Keratinocyte (primary cell): Measurements from ENCODE around the gene DNAH8. TPM values are rescaled to one million over a fixed set of nuclear protein-coding genes. Genes with fewer than 3 reads are reported as not detected.

Experiments
- DNase-seq: peaks from one replicate; pipeline ENCODE4 v3.0.0-alpha.2; 2011; ENCODE audit warnings: low read depth, missing footprints, low spot score
- FAIRE-seq: peaks from 2 replicates; lab custom pipeline; 2011; peaks lifted over from hg19 to GRCh38; lab: Jason Lieb, UNC
- H2AFZ ChIP-seq: 2 replicates; pipeline ENCODE4 v1.6.0; 2012; ENCODE audit warnings: low read length, control low read depth, inconsistent platforms; ENCODE audit not compliant: control insufficient read depth
- H3K27ac ChIP-seq: 2 replicates; pipeline ENCODE4 v1.5.1; 2011; ENCODE audit warnings: low read length; ENCODE audit not compliant: control insufficient read depth, insufficient read depth
- H3K27me3 ChIP-seq: 3 replicates; pipeline ENCODE4 v1.6.0; 2011; ENCODE audit warnings: low read length; ENCODE audit not compliant: control insufficient read depth, insufficient read depth; ENCODE audit errors: extremely low read depth
- H3K36me3 ChIP-seq, 2 experiments: 2 replicates in 1 of 2; 3 replicates in 1 of 2; pipeline ENCODE4 v1.5.1; 2011; ENCODE audit warnings: low read length in 2 of 2, mild to moderate bottlenecking in 1 of 2; ENCODE audit not compliant: control insufficient read depth in 2 of 2, insufficient read depth in 2 of 2; ENCODE audit errors: extremely low read depth in 1 of 2
- H3K4me1 ChIP-seq: 3 replicates; pipeline ENCODE4 v1.5.1; 2011; ENCODE audit warnings: low read length; ENCODE audit not compliant: control insufficient read depth, insufficient read depth; ENCODE audit errors: extremely low read depth
- H3K4me2 ChIP-seq: 3 replicates; pipeline ENCODE4 v1.6.0; 2011; ENCODE audit warnings: low read depth, low read length; ENCODE audit not compliant: control insufficient read depth, insufficient read depth; ENCODE audit errors: extremely low read depth
- H3K4me3 ChIP-seq, 3 experiments: fragments of 200-600 bp in 1 of 3; sonication (generic) in 1 of 3; 2 replicates in 2 of 3; 3 replicates in 1 of 3; pipeline ENCODE4 v1.5.1; 2011 to 2016; ENCODE audit warnings: low read length in 3 of 3, mild to moderate bottlenecking in 3 of 3, control low read depth in 2 of 3, inconsistent platforms in 1 of 3, low read depth in 1 of 3, mixed read lengths in 1 of 3, mixed run types in 1 of 3, moderate library complexity in 1 of 3; ENCODE audit not compliant: control insufficient read depth in 2 of 3, insufficient read depth in 2 of 3; ENCODE audit errors: extremely low read depth in 1 of 3
- H3K79me2 ChIP-seq: 2 replicates; pipeline ENCODE4 v1.6.0; 2012; ENCODE audit warnings: low read length; ENCODE audit not compliant: control insufficient read depth, insufficient read depth
- H3K9ac ChIP-seq: 3 replicates; pipeline ENCODE4 v1.6.0; 2011; ENCODE audit warnings: low read length; ENCODE audit not compliant: control insufficient read depth, insufficient read depth; ENCODE audit errors: extremely low read depth
- H3K9me1 ChIP-seq: 3 replicates; pipeline ENCODE4 v1.6.0; 2011; ENCODE audit warnings: low read length; ENCODE audit not compliant: control insufficient read depth, insufficient read depth; ENCODE audit errors: extremely low read depth
- H3K9me3 ChIP-seq: 2 replicates; pipeline ENCODE4 v1.5.1; 2012; ENCODE audit warnings: low read depth, low read length; ENCODE audit not compliant: control insufficient read depth
- H4K20me1 ChIP-seq: 3 replicates; pipeline ENCODE4 v1.6.0; 2011; ENCODE audit warnings: low read length; ENCODE audit not compliant: control insufficient read depth, insufficient read depth; ENCODE audit errors: extremely low read depth
- EZH2 ChIP-seq: IDR thresholded peaks from one replicate; pipeline ENCODE4 v1.6.1; 2012; ENCODE audit warnings: inconsistent platforms, mild to moderate bottlenecking, low read length, moderate library complexity
- dilution Hi-C: fragments of 300-500 bp; cut with MboI; formaldehyde crosslinking; loops from one replicate; pipeline ENCODE4 v1.7.0; 2020; ENCODE audit warnings: low sequenced_read_pairs; ENCODE audit not compliant: extremely low pct_ligation_motif_present
- polyA plus RNA-seq, 5 experiments: library from polyadenylated mRNA; depleted of rRNA in 3 of 5; stranded (reverse) in 3 of 5; stranded (forward) in 1 of 5; unstranded in 1 of 5; fragments of >200 nt; gene quantifications; 1 replicate in 1 of 5; 2 replicates in 3 of 5; 3 replicates in 1 of 5; pipeline versions ENCODE4 v1.2.1 to v1.2.3, GENCODE V29; 2011 to 2012; ENCODE audit warnings: missing spikeins in 2 of 5, low read depth in 1 of 5, low replicate concordance in 1 of 5
- TF ChIP-seq, protein P1 (sequence below), 3 experiments: IDR thresholded peaks in 1 of 3; conservative IDR thresholded peaks in 1 of 3; optimal IDR thresholded peaks in 1 of 3; 2 replicates in 2 of 3; 3 replicates in 1 of 3; pipeline versions ENCODE3 to v1.5.1; 2011; ENCODE audit warnings: low read length in 3 of 3, mild to moderate bottlenecking in 3 of 3, moderate library complexity in 2 of 3, control low read depth in 1 of 3, inconsistent platforms in 1 of 3; ENCODE audit not compliant: insufficient read depth in 2 of 3; ENCODE audit errors: extremely low read depth in 1 of 3

Gene DNAH8
- polyA plus RNA-seq, 1 donor (not counting 4 experiments of a cell fraction or from before 2014, with no cell fraction given): 0.01 TPM

DNA sequence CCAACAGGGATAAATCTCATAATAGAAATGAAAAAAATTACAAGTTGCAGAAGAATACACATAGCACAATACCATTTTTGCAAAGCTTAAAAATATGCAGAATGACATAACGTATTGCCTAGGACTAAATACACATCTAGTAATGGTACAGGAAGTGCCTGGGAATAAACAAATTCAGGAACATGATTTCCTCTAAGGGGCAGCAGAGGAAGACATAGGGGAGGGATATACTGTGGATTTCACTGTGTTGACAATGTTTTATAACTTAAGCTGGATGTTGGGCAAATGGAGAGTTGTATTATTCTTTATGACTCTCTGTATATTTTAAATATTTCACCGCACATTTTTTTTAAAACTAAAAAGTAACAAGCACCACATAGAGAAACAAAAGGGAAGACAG, 6.6 kb upstream of the DNAH8 start:
- Histone ChIP-seq H3K9ac (no peak overlapping the region), H2AFZ (no peak overlapping the region), H3K9me1 (no peaks in the 10 kb centered on the region), H3K4me2 (no peak overlapping the region), H4K20me1 (no peaks in the 10 kb centered on the region), H3K4me3 (no peak overlapping the region), H3K27me3 (no peaks in the 10 kb centered on the region), H3K27ac (no peak overlapping the region), H3K36me3 (no peaks in the 10 kb centered on the region), H3K79me2 (no peaks in the 10 kb centered on the region), H3K4me1 (peaks cover under 1% of the 10 kb centered on the region), H3K9me3 (no peaks in the 10 kb centered on the region)
- dilution Hi-C loops: no loop called here
- FAIRE-seq (no peak), DNase-seq (no peak)
- TF ChIP-seq EZH2: no peak
- TF ChIP-seq, protein P1, sequence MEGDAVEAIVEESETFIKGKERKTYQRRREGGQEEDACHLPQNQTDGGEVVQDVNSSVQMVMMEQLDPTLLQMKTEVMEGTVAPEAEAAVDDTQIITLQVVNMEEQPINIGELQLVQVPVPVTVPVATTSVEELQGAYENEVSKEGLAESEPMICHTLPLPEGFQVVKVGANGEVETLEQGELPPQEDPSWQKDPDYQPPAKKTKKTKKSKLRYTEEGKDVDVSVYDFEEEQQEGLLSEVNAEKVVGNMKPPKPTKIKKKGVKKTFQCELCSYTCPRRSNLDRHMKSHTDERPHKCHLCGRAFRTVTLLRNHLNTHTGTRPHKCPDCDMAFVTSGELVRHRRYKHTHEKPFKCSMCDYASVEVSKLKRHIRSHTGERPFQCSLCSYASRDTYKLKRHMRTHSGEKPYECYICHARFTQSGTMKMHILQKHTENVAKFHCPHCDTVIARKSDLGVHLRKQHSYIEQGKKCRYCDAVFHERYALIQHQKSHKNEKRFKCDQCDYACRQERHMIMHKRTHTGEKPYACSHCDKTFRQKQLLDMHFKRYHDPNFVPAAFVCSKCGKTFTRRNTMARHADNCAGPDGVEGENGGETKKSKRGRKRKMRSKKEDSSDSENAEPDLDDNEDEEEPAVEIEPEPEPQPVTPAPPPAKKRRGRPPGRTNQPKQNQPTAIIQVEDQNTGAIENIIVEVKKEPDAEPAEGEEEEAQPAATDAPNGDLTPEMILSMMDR (optimal IDR thresholded peaks at IDR 0.05 in 1 of 3, IDR thresholded peaks at IDR 0.05 in 1 of 3, conservative IDR thresholded peaks at IDR 0.05 in 1 of 3; ENCODE audit: extremely low read depth in 1 of 3, insufficient read depth in 2 of 3, low read length in 3 of 3): no peak

DNA sequence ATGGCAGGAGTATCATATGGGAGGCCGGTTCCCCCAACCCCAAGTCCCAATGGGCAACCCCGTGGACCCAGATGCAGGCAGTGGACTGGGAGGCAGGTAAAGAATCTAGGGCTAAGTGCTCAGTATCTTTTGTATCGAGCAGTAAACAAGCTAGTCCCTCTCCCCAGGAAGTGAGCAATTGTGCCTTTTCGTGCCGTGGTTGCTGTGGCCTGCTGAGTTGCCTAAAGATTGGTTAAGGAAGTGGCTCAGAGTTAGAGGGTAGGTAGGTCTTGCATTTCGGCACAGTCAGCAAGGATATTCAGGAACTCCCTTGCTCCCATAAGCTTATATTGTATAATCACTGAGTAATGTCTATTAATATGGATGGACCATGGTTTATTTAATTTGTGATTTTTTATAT, 1.3 kb upstream of the DNAH8 start:
- Histone ChIP-seq H4K20me1 (no peaks in the 10 kb centered on the region), H3K9ac (no peak overlapping the region), H3K79me2 (no peaks in the 10 kb centered on the region), H2AFZ (no peak overlapping the region), H3K9me3 (no peaks in the 10 kb centered on the region), H3K36me3 (no peaks in the 10 kb centered on the region), H3K9me1 (no peaks in the 10 kb centered on the region), H3K27ac (no peak overlapping the region), H3K4me1 (peaks cover 16% of the 10 kb centered on the region), H3K4me3 (no peak overlapping the region), H3K27me3 (peaks cover 4% of the 10 kb centered on the region), H3K4me2 (no peak overlapping the region)
- DNase-seq (no peak), FAIRE-seq (peak; percentile 26)
- dilution Hi-C loops: no loop called here
- TF ChIP-seq, protein P1 (optimal IDR thresholded peaks at IDR 0.05 in 1 of 3, IDR thresholded peaks at IDR 0.05 in 1 of 3, conservative IDR thresholded peaks at IDR 0.05 in 1 of 3; ENCODE audit: extremely low read depth in 1 of 3, insufficient read depth in 2 of 3, low read length in 3 of 3): no peak
- TF ChIP-seq EZH2: no peak
